HFFc6 (cell line): Measurements from ENCODE around the gene CDA. TPM values are rescaled to one million over a fixed set of nuclear protein-coding genes. Genes with fewer than 3 reads are reported as not detected.

Source experiments
- DNase-seq: peaks from one replicate; pipeline ENCODE4 v3.0.0-alpha.2; 2018
- H3K27ac Mint-ChIP-seq: 2 replicates; pipeline ENCODE4 v1.8.0; 2020; ENCODE audit warnings: mild to moderate bottlenecking, mixed read lengths
- H3K27me3 Mint-ChIP-seq: 2 replicates; pipeline ENCODE4 v1.8.0; 2021; ENCODE audit warnings: mild to moderate bottlenecking, moderate library complexity, mixed read lengths; ENCODE audit not compliant: insufficient read depth
- H3K36me3 Mint-ChIP-seq: 2 replicates; pipeline ENCODE4 v1.8.0; 2021; ENCODE audit warnings: low read depth, mixed read lengths
- H3K4me1 Mint-ChIP-seq: 2 replicates; pipeline ENCODE4 v1.8.0; 2020; ENCODE audit warnings: low read depth, mixed read lengths
- H3K4me3 Mint-ChIP-seq: 2 replicates; pipeline ENCODE4 v1.8.0; 2020; ENCODE audit warnings: mild to moderate bottlenecking, moderate library complexity, mixed read lengths
- H3K9me3 Mint-ChIP-seq: 2 replicates; pipeline ENCODE4 v1.8.0; 2020; ENCODE audit warnings: mild to moderate bottlenecking, mixed read lengths
- CTCF ChIP-seq: fragments of 200-600 bp; sonication (generic); IDR thresholded peaks from 2 replicates; pipeline ENCODE4 v1.5.0; 2021; ENCODE audit warnings: antibody characterized with exemption, mild to moderate bottlenecking
- total RNA-seq, 6 experiments: library from RNA; stranded (reverse); fragmentation: NEBNext Ultra II Directional; extraction: Animal tissue kit (Norgen Biotek cat#: 25700); gene quantifications; 2 replicates in 1 of 6; 3 replicates in 5 of 6; pipeline ENCODE4 v1.2.3, GENCODE V29; 2021

CDA gene
- total RNA-seq, 6 experiments from 2014 or later: 6.7 to 15.4 (median 13.3) TPM

GRCh38 chr1:20654104-20654690 lies 65.3 kb downstream of the CDA start:
- Mint-ChIP-seq H3K36me3 (peaks cover 50% of the 10 kb centered on the region), H3K4me1 (peaks cover 6% of the 10 kb centered on the region), H3K9me3 (no peaks in the 10 kb centered on the region)

GRCh38 chr1:20657024-20657423 lies 68.1 kb downstream of the CDA start:
- Mint-ChIP-seq H3K36me3 (peaks cover 53% of the 10 kb centered on the region), H3K4me3 (no peak overlapping the region), H3K27me3 (peaks cover 2% of the 10 kb centered on the region; the same call in 1 of the 2 replicates), H3K4me1 (peaks cover 23% of the 10 kb centered on the region), H3K9me3 (no peaks in the 10 kb centered on the region), H3K27ac (no peak overlapping the region)
- no peak for TF ChIP-seq CTCF
- no peak for DNase-seq

More at GRCh38 chr1:20654104-20654690, 65.3 kb downstream of the CDA start:
- Mint-ChIP-seq H3K27me3 (peaks cover 2% of the 10 kb centered on the region), H3K4me3 (no peak overlapping the region), H3K27ac (no peak overlapping the region)
- no peak for DNase-seq
- TF ChIP-seq CTCF: no peak; the same call in 1 of the 2 replicates

- H3K4me1 Mint-ChIP-seq: peaks cover 31% of the 10 kb centered on the region
- peaks cover 44% of the 10 kb centered on the region; the same call in 1 of the 2 replicates for H3K36me3 Mint-ChIP-seq
- no peaks in the 10 kb centered on the region for H3K9me3 Mint-ChIP-seq
- no peak for DNase-seq
- H3K27me3 Mint-ChIP-seq: peaks cover 2% of the 10 kb centered on the region; the same call in 1 of the 2 replicates
- no peak overlapping the region for H3K27ac Mint-ChIP-seq
- no peak for TF ChIP-seq CTCF
- H3K4me3 Mint-ChIP-seq: no peak overlapping the region
These were observed 69.4 kb downstream of the CDA start for GRCh38 chr1:20658166-20658915.

- TF ChIP-seq CTCF: no peak
- peak overlapping the region; percentile 94 for H3K4me3 Mint-ChIP-seq
- peaks cover 40% of the 10 kb centered on the region; the same call in 1 of the 2 replicates for H3K36me3 Mint-ChIP-seq
- peaks cover 31% of the 10 kb centered on the region for H3K4me1 Mint-ChIP-seq
- no peaks in the 10 kb centered on the region for H3K9me3 Mint-ChIP-seq
- no peak for DNase-seq
- peaks cover 2% of the 10 kb centered on the region; the same call in 1 of the 2 replicates for H3K27me3 Mint-ChIP-seq
- H3K27ac Mint-ChIP-seq: peak overlapping the region; percentile 83
These were observed 71.5 kb downstream of the CDA start for GRCh38 chr1:20660363-20660762.

GRCh38 chr1:20660847-20661206 lies 71.9 kb downstream of the CDA start:
- Mint-ChIP-seq H3K36me3 (peaks cover 36% of the 10 kb centered on the region; the same call in 1 of the 2 replicates), H3K27ac (peak overlapping the region; percentile 83), H3K27me3 (peaks cover 2% of the 10 kb centered on the region; the same call in 1 of the 2 replicates), H3K4me3 (peak overlapping the region; percentile 94), H3K9me3 (no peaks in the 10 kb centered on the region), H3K4me1 (peaks cover 31% of the 10 kb centered on the region)
- no peak for TF ChIP-seq CTCF
- no peak for DNase-seq
